ENCODE measurements around the gene SLC43A2.
"Not testable (repeated sequence)": the region's sequence is repeated elsewhere in the genome, so short reads cannot be mapped to it uniquely, and the experiment has no call there.

Gene SLC43A2

DNA sequence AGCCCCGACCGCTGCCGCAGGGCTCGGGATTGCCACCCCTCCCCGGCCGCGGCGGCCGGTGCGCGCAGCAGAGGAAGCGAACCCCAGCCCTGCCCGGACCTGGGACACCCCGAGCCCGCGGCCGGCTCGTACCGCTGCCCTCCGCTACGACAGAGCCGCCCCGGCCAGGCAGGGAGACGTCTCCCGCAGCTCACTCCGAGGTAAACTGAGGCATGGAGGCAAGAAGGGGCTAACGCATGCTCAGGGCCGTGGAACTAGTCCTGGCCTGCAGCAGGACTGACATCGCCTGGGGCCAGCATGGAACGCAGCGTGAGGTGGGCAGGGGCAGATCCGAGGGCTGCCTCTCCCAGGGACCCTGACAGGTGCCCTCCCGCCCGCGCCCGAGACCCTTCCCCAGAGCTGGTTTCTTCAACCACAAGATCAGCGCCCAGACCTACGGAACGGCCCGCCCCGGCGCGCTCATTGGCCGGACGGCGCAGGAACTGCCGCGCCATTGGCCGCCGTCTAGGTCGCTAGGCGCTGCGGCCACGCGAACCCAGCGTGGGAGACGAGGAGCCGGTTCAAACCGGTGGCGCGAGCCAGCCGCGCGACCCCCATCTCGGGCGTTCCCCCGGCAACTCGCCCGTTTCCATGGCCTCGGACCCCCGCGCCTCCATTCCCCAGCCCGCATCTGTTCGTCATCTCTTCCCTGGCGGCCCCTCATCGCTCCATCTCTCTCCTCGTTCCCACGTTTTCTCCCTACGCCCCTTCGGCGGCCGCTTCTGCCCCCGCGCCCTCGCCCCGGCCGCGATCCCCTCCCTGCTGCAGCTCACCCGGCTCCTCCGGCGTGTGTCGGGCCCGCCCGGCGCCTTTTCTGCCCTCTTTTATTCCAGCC lies at the start of gene SLC43A2:
TSS of gene SLC43A2 (minus strand) at position 853 of the 874 bp plus-strand sequence. CDS start 960 bp downstream, outside the sequence.
- DNase-seq (ENCODE audit: low read depth) = peak; percentile 53

DNA sequence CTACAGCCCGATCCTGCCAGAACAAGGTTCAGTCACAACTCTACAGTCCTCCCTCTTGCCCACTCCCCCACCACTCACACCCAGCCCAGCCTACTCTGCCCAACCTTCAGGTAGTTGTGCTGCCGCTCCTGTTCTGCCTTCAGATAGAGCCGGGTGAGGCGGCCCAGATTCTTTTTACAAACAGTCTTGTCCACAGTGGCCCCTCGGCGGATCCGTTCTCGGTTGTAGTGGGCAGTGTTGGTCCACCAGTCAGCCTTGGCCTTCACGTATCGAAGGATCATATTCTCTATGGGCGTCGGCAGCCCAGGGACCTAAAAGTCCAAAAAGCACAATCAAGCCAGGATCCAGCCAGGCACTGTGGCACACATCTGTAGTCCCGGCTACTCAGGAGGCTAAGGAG lies 47.8 kb upstream of the SLC43A2 start:
- no peak for DNase-seq (ENCODE audit: low read depth)

DNA sequence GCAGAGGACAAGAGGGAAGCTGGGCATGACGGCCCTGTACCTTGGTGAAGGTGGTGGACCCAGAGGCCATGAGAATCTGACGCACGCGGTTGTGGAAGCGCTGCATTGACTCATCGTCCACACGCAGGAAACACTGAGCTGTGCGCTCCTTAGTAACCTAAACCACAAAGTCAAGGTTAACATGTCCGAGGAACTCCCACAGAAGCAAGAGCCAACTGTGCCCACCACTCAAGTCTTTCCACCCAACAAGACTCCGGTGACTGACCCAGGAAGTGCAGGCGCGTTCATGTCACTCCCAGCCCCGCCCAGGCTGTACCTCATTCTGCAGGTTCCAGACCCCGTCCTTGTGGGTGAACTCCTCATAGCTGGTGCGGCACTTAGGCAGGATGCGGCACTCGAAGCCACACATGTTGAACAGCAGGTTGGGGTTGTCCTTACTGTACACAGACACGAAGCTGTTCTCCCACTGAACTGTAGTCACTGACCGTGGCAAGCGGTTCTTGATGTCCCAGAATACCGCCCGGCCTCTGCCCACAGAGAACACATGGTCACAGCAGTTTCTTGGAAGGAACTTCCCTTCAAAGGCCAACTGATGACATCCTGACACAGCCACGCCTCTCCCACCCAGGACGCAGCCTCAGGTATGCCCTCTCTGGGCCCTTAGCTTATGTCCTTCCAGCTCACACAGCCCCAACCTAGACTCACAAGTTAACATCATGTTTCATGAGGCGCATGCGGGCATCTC lies 44.6 kb upstream of the SLC43A2 start:
- DNase-seq (ENCODE audit: low read depth) = no peak

DNA sequence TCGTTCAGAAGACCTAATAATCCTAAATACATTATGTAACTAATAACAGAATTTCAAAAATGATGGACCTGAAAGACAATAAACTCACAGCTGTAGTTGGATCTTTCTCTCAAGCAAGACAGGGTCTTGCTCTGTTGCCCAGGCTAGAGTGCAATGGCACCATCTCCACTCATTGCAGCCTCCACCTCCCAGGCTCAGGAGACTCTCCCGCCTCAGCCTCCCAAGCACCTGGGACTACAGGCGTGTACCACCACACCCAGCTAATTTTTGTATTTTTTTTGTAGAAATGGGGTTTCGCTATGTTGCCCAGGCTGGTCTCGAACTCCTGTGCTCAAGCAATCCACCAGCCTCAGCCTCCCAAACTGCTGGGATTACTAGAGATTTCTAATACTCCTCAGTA lies 35.3 kb upstream of the SLC43A2 start:
- DNase-seq (ENCODE audit: low read depth) = not testable (repeated sequence)

DNA sequence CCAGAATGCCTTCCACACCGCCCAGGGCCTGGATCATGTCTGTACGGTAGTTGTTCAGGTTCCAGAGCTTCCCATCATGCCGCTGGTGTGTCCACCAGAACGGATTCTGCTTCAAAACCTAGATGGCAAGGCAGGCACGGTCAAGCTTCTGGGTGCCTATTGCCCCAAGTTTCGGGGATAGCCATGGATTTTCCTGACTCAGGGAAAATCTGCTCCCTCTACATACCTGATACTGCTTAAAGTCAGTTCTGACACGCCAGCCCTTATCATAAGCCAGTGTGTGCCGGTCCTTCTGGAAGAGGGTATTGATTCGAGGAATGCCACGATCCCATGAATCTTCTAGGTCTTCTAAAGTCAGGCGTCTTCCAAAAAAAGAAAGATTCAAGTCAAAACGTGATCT lies 32.4 kb upstream of the SLC43A2 start:
- DNase-seq (ENCODE audit: low read depth) = no peak

DNA sequence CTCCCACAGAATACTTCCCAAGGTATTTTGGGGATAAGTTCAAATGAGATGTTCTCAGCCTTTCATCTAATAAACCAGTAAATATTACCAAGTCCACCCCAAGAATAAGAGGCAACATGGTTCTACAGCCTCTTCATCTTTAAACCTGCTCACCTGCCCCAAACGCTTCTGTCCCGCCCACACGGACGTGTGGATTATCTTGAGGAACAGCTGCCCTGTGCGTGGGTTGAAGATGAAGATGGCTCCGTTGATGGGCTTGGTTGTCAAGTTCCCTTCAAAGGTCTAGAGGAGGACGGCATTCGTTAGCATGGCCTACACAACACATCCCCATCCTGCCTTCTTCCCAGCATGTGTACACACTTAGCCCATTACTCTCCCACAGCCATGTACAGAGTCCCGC lies 29.5 kb upstream of the SLC43A2 start:
- DNase-seq (ENCODE audit: low read depth) = no peak

DNA sequence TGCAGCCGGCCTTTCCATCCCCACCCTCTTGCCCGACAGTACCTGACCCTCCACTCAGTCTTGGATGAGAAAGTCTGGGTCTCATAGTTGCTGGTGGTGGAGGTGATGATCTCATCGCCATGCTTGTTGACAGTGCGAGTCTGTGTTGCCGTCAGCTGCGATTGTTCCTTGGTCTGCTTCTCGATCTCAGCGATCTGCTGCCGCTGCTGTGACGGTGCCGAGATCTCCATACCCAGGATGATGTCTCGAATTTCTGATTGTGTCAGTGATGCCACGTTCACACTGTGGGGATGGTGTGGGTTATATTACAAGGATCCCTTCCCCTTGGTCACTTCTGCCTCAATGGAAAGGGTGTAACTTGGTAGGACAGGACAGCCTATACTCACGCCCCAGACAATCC lies 25.1 kb upstream of the SLC43A2 start:
- no peak for DNase-seq (ENCODE audit: low read depth)

DNA sequence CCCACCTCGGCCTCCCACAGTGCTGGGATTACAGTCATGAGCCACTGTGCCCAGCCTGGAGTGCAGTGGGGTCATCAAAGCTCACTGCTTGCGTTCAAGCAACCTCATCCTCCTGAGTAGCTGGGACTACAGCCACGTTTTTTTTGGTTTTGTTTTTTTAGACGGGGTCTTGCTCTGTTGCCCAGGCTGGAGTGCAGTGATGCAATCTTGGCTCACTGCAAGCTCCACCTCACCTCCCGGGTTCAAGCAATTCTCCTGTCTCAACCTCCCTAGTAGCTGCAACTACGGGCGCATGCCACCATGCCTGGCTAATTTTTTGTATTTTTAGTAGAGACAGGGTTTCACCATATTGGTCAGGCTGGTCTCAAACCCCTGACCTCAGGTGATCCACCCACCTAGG lies 24.2 kb upstream of the SLC43A2 start:
- not testable (repeated sequence) for DNase-seq (ENCODE audit: low read depth)

DNA sequence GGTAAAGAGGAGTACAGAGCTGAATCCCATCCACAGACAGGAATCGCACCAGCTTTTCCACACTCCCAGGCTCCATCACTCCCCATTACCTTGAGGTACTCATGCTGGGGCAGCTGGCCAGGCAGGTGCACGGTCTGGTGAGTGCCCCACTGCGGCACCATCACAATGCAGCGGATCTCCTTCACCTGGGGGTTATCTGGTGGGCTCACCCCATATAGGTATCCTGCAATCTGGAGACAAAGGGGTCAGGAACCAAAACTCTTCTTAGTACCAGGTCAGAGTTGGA lies 22.9 kb upstream of the SLC43A2 start:
- no peak for DNase-seq (ENCODE audit: low read depth)

DNA sequence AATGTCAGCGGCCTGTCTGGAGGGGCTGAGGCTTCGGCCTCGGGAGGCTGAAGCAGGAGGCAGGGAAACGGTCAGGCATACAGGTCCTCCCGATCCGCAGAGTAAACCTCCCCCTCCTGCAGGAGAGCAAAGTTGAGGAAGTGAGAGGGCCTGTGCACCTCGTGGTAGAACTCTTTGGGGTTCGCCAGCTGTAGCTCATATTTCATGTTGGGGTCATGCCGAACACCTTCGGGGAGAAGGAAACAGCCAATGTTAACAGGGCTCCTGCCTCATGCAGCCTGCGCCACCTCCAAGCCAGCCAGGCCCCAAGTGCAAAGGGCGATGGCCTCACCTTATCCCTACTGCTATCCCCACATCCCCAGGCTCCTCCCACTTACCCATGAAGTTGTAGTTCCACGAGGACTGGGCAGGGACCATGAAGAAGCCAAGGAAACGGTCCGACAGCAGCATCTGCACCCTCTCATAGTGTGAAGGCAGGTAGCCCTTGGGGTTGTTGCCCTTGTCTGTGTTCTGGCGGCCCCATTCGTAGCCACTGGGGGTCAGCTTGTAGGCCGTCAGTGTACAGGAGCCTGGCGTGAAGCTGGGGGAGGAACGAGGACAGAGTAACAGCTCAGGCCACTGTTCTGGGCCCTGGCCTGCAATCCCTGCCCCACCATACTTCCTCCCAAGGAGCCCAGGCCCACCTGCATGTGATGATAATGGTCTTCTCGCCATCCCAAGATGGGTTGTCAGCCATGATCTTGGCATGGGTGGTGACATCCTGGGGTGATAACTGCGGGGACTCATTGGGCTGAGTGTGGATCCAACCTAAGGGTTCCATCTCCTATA lies 22.3 kb upstream of the SLC43A2 start:
- no peak for DNase-seq (ENCODE audit: low read depth)

DNA sequence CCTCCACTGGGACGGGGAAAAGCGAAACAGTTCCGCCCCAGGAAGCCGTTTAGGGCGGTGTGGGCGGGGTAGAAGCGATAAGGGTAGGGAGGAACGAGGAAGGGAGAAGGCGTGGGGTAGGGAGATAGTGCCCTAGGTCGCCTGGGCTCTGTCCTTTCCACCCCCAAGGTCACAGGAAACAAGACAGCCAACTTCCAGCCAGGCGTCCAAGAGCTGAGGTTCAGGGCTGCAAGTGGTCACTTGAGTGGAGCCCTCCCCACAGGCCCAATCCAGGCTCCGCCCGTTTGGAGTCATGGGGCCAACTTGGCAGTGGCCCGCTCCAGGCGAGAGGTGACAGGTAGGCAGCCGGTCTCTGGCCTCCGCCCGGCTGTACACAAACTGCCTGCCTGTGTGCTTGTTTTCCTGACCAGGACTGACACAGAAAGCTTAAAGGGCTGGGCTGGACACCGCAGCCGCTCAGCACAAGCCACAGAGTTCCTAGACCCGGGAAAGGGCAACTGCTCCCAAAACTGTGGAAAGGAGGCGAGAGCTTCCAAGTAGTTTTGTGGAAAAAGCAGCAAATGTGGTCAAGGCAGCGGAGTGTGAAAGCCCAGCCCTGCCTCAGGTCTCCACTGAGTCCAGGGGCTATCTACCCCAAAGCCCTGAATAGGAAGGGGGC lies 21.3 kb upstream of the SLC43A2 start, which contains the start of gene RILP:
TSS of gene RILP (minus strand) at position 23 of the 658 bp plus-strand sequence. CDS start 62 bp downstream, outside the sequence.
- DNase-seq (ENCODE audit: low read depth) = no peak

DNA sequence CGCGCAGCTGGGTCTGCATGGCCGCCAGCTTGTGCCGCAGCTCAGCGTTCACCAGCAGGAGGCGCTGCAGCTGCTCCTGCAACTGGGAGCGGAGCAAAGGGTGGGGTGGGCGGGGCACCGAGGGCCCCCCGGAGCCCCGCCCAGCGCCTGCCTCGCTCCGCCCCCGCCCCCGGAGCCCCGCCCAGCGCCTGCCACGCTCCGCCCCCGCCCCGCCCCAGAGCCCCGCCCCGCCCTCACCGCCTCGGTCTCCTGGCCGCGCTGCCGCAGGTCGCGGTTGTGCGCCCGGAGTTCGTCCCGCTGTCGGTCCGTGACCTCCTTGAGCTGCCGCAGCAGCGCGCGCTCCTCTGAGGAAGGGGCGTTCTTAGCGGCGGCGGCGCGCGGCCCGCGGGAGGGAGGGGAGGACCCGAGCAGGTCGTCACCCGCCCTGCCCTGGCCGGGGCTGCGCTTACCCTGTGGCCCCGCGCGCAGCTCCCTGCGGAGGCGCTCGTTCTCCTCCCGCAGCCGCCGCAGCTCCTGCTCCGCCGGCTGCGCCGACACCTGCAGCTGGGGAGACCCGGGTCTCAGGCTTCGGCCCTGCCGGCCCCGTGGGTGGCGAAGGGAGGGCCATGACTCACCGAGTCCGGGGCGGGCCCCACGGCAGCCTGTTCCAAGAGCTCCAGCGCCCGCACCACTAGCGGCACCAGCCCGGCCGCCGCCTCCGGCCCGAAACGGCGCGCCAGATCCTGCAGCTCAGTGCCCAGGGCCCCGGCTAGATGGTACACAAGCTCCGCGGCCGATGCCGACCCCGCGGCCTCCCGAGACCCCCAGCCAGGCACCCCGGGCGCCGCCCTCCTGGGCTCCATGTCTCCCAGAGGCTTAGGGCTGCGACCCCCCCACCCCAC lies 20.6 kb upstream of the SLC43A2 start:
- peak; percentile 87 for DNase-seq (ENCODE audit: low read depth)

DNA sequence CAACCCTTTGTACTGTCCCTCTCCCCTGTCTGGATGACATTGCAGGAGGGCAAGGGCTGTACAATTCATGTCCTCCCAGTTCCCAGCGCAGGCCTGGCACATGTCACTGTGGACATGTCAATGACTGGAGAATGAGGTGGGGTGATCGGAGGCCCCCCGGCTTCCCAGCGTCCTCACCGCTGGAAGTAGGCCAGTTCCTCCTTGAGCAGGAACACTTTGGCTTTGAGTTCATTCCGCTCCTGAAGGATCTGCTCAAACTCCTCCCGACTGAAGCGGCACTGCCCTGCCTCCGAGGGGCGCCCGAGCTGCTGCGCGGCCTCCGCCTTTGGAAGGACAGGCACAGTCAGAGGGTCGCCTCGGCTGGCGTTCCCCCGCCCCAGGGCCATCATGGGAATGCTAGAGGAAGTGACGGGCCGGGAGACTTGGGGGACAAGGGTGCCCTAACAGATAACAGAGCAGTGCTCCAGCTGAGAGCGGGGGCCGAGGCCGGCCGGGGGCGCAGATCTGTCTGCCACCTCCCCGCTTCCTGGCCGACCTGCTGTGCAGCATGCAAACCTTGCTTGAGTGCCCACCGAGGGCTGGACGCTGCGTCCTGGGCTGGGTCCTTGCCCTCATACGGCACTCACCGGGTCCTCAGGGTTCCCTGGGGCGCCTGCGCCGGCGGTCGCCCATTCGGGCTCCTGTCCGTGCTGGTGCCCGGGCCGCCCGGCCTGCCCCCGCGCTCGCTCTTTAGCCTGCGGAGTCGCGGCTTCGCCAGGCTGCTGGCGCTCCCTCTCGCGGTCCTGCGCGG lies 19.7 kb upstream of the SLC43A2 start:
- no peak for DNase-seq (ENCODE audit: low read depth)

DNA sequence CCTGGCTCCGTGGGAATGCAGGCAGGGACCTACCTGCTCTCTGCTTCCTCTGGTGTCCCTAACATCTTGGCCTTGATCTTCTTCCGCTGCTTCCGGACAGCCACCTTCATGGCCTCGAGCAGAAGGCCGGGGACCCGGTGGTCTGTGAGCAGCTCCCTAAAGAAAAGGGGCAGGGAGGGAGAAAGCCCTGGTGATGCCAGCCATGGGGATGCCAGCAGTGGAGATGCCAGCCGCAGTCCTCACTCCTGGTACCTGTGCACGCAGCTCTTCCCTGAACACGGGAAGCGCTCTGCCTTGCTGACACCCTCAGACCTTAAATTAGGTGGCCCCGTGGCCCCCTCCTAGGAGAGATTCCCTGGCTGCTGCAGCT lies 19.2 kb upstream of the SLC43A2 start:
- DNase-seq (ENCODE audit: low read depth) = no peak

DNA sequence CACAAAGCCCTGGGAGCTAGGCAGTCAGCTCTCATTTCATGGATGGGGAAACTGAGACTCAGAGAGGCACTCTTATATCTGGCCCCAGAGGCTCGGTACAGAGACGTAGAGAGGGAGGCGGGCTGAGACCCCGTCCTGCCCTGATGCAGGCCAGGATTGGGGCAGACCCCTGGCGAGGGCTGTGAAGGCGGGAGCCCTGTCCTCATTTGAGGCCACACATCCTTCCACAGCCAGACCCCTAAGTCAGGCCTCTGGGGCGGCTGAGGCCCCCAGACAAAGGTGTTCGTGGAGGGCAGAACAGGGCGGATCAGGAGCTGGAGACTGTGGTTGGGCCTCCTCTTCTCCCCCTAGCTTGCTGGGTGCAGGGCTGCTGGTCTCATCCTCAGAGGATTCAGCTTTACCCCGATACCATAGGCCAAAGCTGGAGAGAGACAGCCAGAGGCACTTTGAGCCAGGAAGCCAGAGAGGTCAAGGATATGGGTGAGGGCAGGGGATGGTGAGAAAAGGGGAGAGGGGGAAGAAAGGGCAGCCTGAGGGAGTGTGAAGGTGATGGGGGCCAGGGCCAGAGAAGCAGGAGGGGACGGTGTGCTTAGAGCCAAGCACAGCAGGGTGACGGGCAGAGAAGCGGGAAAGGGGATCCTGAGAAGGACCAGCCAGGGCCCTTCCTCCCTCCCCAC lies 17.7 kb upstream of the SLC43A2 start:
- no peak for DNase-seq (ENCODE audit: low read depth)

DNA sequence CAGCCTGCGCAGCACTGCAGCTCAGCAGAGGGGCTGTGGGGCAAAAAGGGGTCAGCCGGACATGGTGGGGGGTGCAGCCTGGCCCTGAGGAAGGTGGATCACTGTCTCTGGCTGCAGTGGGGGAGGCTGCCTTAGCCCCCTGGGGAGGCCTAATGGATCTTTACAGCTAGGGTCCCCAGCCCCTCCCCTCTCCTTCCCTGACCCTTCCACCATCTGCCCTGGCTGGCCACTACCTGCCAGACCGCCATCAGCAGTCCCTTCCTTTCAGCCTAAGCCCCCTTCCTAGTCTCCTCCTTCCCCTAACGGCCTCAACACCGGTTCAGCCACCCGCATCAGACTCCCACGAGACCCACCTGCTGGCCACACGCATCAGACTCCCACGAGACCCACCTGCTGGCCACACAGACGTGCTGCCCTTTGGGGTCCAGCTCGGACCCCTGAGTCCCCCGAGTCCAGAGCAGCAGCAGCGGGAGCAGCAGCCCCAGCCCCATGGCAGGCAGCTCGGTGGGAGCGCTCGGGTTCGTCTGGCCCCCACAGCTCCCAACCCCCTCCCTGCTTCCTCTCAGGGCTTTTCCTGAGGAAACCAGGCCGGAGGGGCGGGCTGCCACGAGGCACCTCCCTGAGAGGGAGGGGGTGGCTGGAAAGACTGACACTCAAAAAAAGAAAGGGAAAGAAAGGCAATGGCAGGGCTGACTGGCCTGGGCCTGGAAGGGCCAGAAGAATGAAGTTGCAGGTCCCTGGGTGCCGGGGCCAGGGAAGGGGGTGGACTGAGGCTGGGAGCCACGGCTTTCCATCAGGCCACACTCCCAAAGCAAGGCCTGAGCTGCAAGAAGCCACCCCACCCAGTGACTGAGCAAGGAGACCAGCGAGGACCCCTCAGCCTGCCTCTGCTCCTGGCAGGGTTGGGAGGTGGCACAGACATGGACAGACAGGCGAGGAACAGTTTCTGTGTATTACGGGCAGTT lies 16.9 kb upstream of the SLC43A2 start, which contains the start of gene SCARF1:
TSS of gene SCARF1 (minus strand) at position 526 of the 965 bp plus-strand sequence. CDS start at position 491, 35 bp downstream.
- DNase-seq (ENCODE audit: low read depth) = no peak

DNA sequence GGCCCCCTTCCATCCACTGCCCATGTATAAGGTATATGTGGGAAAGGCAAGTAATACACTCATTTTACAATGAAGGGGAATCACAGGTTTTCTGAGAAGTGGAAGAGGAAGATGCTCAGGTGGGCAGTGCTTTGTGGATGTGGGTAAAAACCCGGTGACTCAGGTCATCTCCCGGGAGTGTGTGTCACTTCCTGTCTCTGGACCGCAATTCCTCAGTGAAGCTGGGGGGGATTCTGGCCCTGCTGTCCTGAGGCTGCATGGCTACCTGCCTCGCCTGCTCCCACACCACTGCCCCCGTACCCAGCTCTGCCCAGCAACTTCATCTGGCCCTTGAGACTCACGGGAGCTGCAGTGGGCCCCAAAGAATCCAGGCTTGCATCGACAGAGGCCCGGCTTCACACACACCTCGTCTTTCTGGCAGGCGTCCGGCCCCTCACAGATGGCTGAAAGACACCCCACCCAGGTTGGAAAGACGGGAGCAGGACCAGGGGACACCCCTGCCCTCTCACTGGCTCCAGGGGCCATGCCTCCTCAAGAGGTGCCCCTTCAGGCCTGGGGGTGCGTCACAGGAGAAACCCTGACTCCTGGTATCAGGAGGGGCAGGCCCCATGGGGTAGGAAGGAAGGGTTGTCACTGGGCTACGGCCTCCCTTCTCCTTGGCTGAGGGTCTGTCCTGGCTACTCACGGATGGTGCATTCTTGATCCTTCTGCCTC lies 16.0 kb upstream of the SLC43A2 start:
- DNase-seq (ENCODE audit: low read depth) = no peak
